GM21390 (cell line): ENCODE measurements around the gene APMAP.

ENCODE experiments used
- ATAC-seq: cut with Tn5 transposase; IDR thresholded peaks from one replicate; pipeline ENCODE4 v1.9.1; 2021; ENCODE audit not compliant: unreplicated experiment

APMAP gene

GRCh38 chr20:24914388-24915241, 77.9 kb downstream of the APMAP start:
- ATAC-seq = no peak

- ATAC-seq = no peak
Observed at GRCh38 chr20:24913076-24913628, 79.4 kb downstream of the APMAP start.
